Kidney epithelial cell (primary cell): ENCODE results near the gene APOL4. TPM values are rescaled to one million over a fixed set of nuclear protein-coding genes. Genes with fewer than 3 reads are reported as not detected.
"Not testable (repeated sequence)": the region's sequence is repeated elsewhere in the genome, so short reads cannot be mapped to it uniquely, and the experiment has no call there.

Experiments used
- DNase-seq: peaks from one replicate; pipeline ENCODE4 v3.0.0-alpha.2; 2010; ENCODE audit warnings: low read depth
- H3K27me3 ChIP-seq: 2 replicates; pipeline ENCODE4 v1.6.0; 2011; ENCODE audit warnings: low read length; ENCODE audit not compliant: control insufficient read depth, insufficient read depth
- H3K36me3 ChIP-seq: 2 replicates; pipeline ENCODE4 v1.5.1; 2011; ENCODE audit warnings: low read length; ENCODE audit not compliant: control insufficient read depth, insufficient read depth
- H3K4me3 ChIP-seq: 2 replicates; pipeline ENCODE4 v1.5.1; 2011; ENCODE audit warnings: low read depth, mild to moderate bottlenecking, control low read depth, low read length
- CTCF ChIP-seq: IDR thresholded peaks from 2 replicates; pipeline ENCODE4 v1.5.1; 2011; ENCODE audit warnings: mild to moderate bottlenecking, moderate library complexity, low read length, control low read depth, inconsistent platforms; ENCODE audit not compliant: insufficient read depth, poor library complexity, severe bottlenecking
- total RNA-seq: library from RNA; depleted of rRNA; stranded (reverse); fragments of >200 nt; gene quantifications from 2 replicates; pipeline ENCODE4 v1.2.3, GENCODE V29; 2015

APOL4 gene
- total RNA-seq, 1 donor from 2014 or later = not detected

- Histone ChIP-seq H3K27me3 (no peaks in the 10 kb centered on the region), H3K4me3 (no peak overlapping the region)
- no peak for TF ChIP-seq CTCF
Observed at GRCh38 chr22:36193171-36193570, 8.4 kb downstream of the APOL4 start.

GRCh38 chr22:36192542-36192941 is 9.1 kb downstream of the APOL4 start:
- no peak for DNase-seq
- H3K4me3 ChIP-seq = no peak overlapping the region
- H3K27me3 ChIP-seq = no peaks in the 10 kb centered on the region
- TF ChIP-seq CTCF = no peak
- no peaks in the 10 kb centered on the region for H3K36me3 ChIP-seq

More at GRCh38 chr22:36193171-36193570, 8.4 kb downstream of the APOL4 start:
- H3K36me3 ChIP-seq = no peaks in the 10 kb centered on the region
- no peak for DNase-seq

- Histone ChIP-seq H3K4me3 (no peak overlapping the region), H3K36me3 (no peaks in the 10 kb centered on the region), H3K27me3 (no peaks in the 10 kb centered on the region)
- no peak for TF ChIP-seq CTCF
- no peak for DNase-seq
Observed at GRCh38 chr22:36191106-36191836, 10.3 kb downstream of the APOL4 start.

- not testable (repeated sequence) for H3K27me3 ChIP-seq, H3K4me3 ChIP-seq, H3K36me3 ChIP-seq, DNase-seq
Observed at GRCh38 chr22:36187862-36188261, 13.7 kb downstream of the APOL4 start.

GRCh38 chr22:36185828-36186624 is 15.6 kb downstream of the APOL4 start:
- no peak for DNase-seq
- no peak for TF ChIP-seq CTCF
- peaks cover 3% of the 10 kb centered on the region for H3K27me3 ChIP-seq
- no peak overlapping the region for H3K4me3 ChIP-seq
- H3K36me3 ChIP-seq = no peaks in the 10 kb centered on the region

GRCh38 chr22:36184433-36185025 is 17.1 kb downstream of the APOL4 start:
- TF ChIP-seq CTCF = no peak
- H3K4me3 ChIP-seq = no peak overlapping the region
- H3K27me3 ChIP-seq = peaks cover 3% of the 10 kb centered on the region
- DNase-seq = no peak
- no peaks in the 10 kb centered on the region for H3K36me3 ChIP-seq
